ENCODE measurements around the gene DNAAF6.
"Not testable (repeated sequence)": the region's sequence is repeated elsewhere in the genome, so short reads cannot be mapped to it uniquely, and the experiment has no call there.

DNAAF6 gene

DNA sequence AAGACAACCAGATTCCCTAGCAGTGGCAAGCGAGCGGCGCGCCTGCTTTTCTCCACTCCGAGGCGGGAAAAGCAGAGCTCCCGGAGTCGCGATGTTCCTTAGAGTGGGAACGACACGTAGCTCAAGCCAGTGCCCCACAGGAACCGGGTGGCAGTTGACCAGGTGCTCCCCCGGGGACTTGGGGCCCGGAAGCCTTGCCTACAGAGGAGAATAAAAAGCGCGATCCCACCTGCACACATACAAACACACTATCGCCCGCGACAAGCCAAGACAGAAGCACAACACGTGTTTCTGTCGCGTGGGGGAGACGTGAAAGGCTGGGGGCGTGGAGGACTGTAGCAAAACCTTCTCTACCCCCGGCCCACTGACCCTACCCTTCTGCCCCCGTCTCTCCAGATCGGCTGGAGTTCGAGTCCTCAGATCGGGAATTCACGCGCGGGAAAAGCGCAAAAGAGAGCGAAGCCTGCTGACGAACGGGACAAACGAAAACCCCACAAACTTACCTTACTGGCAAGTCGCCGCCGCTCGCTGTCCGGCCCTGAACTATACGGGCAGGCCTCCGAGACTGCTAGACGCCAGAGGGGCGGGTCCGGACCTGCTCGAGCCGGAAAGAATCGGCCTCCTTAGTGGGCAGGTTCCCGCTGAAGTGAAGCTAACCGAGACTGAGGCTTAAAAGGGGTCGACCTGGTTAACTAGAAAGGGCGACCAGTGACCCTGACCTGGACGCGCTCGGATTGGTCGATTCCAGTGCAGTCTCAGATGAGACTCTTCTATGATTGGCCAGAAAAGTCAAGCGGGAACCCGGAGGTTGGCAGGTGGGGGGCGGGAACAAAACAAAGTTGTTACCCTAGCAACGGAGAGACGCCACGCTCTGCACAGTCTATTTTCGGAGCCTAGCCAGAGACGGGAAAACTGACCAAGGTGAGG is at the start of gene DNAAF6, which contains the start of gene NUP62CL:
TSS of gene DNAAF6 (plus strand) at position 842 of the 927 bp plus-strand sequence. CDS start 6,265 bp downstream, outside the sequence.
TSS of gene NUP62CL (minus strand) at position 664 of the 927 bp plus-strand sequence. CDS start 31,287 bp downstream, outside the sequence.
- in situ Hi-C loops (cut with HindIII; ENCODE audit: low sequenced_read_pairs): no loop called here

DNA sequence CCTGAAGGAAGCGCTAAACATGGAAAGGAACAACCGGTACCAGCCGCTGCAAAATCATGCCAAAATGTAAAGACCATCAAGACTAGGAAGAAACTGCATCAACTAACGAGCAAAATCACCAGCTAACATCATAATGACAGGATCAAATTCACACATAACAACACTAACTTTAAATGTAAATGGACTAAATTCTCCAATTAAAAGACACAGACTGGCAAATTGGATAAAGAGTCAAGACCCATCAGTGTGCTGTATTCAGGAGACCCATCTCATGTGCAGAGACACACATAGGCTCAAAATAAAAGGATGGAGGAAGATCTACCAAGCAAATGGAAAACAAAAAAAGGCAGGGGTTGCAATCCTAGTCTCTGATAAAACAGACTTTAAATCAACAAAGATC is 48.8 kb upstream of the DNAAF6 start:
- in situ Hi-C loops (cut with HindIII; ENCODE audit: low sequenced_read_pairs): not testable (repeated sequence)

DNA sequence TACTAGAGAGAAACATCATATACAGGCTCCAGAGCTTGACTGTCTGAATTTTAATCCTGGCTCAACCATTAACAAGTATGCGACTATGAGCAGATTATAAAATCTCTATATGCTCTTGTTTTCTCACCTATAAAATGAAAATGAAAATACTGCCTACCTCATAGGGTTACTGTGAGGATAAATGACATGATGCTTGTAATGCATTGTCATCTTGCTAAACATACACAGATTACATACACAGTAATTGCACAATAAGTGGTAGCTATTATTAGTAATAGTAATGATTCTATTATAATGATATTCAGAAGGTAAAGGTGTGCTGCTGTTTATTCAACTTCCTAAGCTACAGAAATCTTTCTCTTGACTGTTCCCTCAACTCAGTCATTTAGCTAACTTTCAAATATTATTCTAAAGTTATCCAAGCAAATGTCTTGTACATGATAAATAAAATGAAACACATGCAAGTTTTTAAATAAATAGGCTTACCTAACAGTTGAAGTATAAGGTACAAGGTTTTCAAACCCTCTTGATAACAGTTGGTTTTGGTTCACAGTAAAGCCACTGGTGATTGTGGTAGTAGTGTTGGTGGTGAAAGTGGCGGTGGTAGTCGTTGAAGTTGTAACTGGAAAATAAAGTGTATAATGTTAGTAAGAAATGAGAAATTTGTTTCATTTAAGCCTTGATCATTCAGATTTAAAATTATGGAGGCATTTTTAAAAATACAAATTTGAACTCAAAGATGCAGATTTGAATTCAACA is 39.1 kb upstream of the DNAAF6 start:
- in situ Hi-C loops (cut with HindIII; ENCODE audit: low sequenced_read_pairs): no loop called here

DNA sequence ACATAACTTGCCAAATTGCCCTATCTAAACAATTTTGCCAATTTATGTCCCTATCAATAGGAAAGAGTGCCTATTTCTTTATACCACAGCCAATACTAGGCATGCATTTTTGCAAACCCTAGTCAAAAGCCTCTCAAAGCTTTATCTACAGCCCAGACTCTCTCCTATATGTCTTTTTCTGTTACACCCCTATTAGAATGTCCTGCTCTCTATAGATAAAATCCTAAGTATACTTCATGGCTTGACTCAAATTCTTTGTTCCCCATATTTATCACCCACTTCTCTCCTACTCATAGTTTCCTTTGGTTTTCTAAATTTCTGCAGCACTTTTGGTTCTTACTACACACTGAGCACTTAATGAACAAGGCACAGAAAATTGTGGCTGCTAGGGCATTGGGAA is 38.2 kb upstream of the DNAAF6 start:
- in situ Hi-C loops (cut with HindIII; ENCODE audit: low sequenced_read_pairs): no loop called here

DNA sequence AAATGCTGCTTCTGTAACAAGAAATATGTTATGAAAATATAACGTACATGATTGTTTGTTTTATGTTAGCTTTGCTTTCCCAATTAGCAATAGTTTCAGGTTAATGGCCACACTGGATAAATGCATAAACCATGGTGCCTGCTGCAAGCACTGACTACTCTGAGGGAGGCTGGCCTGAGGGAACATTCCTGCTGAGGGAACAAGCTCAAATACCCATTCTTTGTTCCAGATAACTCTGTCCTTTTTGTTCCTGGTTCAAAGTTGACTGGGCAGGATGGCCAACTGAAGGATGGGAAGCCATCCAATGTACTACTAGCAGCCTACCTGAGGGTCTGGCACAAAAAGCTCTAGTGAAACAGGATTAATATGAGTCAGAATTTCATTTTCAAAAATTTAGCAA is 37.7 kb upstream of the DNAAF6 start:
- in situ Hi-C loops (cut with HindIII; ENCODE audit: low sequenced_read_pairs): no loop called here

DNA sequence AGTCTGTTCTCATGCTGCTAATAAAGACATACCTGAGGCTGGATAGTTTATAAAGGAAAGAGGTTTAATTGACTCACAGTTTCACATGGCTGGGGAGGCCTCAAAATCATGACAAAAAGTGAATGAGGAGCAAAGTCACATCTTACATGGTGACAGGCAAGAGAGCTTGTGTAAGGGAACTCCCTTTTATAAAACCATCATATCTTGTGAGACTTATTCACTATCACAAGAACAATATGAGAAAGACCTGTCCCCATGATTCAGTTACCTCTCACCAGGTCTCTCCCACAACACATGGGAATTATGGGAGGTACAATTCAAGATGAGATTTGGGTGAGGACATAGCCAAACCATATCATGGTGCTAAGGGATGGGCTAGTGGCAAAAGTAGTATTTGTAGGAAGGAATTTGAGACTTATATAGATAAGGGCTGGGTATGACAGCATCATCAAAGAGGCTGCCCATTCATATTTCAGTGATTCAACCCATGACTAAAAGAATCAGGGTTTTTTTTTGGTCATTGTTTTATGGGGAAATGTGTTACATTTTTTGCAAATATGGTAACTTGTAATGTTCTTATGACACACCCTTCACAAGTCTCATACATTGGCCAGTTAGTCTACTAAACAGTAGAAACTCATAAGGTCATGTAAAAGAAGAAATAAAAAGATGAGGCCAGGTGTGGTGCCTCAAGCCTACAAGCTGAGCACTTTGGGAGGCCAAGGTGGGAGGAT is 34.9 kb upstream of the DNAAF6 start:
- in situ Hi-C loops (cut with HindIII; ENCODE audit: low sequenced_read_pairs): no loop called here

DNA sequence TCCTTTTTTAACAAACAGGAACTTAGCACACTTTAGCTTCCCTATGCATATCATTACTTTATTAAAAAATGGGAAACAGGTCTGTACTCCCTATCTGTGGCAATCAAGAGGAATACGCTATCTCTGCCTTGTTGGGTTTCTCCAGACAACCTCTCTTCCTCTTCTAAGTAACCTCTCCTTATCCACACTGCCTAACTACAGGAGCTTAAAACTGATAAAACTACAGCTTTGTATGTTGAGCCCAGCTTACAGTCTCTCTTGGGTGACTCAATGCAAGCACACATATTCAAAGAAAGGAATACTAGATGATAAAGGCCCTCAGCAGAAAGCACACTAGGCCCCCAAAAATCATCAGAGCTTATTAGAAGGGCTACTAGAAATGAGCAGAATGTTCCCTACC is 9.1 kb upstream of the DNAAF6 start:
- in situ Hi-C loops (cut with HindIII; ENCODE audit: low sequenced_read_pairs): no loop called here

DNA sequence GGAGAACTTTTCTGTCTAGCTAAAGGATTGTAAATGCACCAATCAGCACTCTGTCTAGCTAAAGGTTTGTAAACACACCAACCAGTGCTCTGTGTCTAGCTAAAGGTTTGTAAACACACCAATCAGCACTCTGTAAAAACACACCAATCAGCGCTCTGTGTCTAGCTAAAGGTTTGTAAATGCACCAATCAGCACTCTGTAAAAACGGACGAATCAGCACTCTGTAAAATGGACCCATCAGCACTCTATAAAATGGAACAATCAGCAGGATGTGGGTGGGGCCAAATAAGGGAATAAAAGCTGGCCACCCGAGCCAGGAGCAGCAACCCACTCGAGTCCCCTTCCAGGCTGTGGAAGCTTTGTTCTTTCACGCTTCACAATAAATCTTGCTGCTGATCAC is 8.3 kb upstream of the DNAAF6 start:
- in situ Hi-C loops (cut with HindIII; ENCODE audit: low sequenced_read_pairs): not testable (repeated sequence)

DNA sequence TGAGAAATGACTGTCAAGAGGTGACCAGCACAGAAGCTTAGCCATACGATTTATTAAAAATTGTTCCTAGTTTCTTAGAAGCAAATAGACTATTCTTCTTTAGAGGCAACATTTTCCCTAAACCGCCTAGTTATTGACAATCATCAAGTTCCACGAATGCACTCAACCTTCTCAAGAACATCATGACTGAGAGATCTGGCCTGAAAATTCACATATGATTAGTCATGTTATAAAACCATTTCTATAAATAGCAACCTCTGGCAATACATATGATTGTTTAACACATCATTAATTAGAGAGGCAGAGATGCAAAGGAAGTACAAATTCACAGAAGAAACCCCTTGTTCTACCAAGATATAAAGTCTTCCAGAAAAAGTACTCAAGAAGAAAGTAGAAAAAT is 6.9 kb upstream of the DNAAF6 start:
- in situ Hi-C loops (cut with HindIII; ENCODE audit: low sequenced_read_pairs): no loop called here

DNA sequence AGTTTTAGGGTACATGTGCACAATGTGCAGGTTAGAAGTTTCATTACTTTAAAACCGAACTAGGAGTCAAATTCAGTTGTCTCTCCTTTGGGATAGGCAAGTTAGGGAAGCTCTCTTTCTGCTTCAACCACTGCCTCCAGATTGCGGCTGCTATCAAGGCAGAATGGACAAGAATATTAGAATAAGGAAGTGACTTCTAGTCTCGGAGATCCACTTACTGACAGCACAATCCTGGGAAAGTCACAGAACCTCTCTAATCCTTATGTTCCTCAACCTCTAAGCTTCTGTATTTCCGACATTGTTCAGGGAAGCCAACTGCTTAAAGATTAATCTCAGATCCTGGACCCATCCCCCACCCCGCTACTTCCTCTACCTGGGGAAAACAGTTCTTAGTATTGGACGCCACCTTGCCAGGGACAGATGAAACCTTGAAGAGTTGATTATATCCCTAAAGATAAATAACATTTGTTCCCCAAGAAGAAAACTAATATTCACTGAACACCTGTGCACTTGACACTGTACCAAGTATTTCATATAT is 2.3 kb upstream of the DNAAF6 start:
- in situ Hi-C loops (cut with HindIII; ENCODE audit: low sequenced_read_pairs): no loop called here

DNA sequence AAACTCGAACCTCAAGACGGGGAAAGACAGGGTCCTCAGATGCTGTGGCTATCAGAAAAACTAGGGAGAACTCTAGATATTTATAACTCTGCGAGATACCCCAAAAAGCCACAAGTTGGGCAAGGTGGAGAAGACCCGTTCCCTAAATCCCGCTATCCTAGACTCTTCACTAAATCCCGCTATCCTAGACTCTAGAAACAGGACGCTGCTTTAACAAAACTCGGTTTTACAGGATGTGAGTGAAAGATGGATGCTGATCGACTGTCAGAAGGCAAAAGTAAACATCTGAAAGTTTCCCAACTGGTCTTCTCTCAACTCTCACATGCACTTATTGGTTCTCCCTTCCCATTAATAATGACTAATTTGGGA is 270 bp downstream of the DNAAF6 start:
- in situ Hi-C loops (cut with HindIII; ENCODE audit: low sequenced_read_pairs): no loop called here

DNA sequence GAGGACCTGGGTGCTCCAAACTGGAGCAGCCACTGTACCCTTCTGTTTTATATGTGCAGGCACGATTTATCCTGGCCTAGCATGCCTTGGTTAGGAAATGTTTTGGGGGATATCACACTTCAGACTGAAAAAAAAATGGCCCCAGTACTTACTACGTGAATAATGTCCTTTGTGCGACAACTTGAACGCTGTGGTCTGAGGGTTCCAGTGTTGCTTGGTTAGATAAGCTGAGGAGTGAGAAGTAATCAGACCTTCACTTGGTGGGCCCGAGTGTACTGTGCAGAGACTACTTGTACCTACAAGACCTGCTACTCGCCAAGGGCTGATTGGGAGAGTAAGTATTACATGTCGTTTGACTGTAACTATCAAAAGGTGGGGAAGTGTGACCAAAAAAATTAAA is 678 bp downstream of the DNAAF6 start:
- in situ Hi-C loops (cut with HindIII; ENCODE audit: low sequenced_read_pairs): no loop called here

DNA sequence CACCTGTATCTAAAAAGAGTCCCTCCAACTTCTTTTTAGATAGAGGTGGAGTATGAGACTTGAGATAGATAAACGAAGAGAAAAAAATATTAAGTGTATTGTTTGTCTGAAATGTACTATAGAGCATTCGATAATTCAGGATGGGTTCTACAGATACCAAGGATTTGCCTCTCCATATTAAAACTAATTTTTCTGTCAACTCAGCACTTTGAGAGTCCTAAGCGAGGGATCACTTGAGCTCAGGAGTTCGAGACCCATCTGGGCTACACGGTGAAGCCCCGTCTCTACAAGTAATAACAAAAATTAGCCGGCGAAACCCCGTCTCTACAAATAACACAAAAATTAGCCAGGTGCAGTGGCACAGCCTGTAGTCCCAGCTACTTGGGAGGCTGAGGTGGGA is 1.5 kb downstream of the DNAAF6 start:
- in situ Hi-C loops (cut with HindIII; ENCODE audit: low sequenced_read_pairs): no loop called here

DNA sequence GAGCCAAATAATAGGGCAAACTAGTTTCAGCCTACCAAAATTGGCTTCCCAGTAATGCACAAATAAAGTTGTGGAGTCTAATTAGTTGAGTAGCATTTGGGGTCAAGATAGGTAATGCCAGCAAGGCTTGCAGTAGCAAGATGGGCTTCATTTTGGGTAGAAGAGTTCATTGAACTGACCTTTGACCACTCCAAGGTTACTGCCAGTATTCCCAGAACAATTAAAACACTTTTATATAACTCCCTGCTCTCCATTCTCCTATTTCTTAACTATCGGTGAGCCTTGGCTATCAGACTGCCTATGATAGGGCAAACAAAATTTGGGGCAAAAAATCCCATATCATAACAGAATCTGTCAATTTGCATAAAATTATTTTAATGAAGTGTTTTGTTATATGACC is 7.1 kb downstream of the DNAAF6 start:
- in situ Hi-C loops (cut with HindIII; ENCODE audit: low sequenced_read_pairs): no loop called here

DNA sequence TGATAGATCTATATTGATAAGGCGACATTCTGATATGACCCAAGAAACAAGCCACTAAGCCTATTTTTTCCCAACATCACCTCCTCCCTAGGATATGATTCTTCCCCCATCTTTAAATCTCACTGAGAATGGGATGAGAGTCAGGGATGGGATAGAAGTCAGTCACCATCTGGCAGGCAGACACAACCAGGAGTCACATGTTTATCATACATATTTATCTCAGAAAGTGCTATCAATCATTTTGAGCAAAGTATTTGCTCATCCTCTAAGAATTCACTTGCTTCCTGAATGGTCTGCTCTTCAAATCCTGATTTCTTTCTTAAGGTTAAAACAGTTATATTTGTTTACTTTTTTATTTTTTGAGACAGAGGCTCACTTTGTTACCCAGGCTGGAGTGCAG is 20.3 kb downstream of the DNAAF6 start:
- in situ Hi-C loops (cut with HindIII; ENCODE audit: low sequenced_read_pairs): no loop called here

DNA sequence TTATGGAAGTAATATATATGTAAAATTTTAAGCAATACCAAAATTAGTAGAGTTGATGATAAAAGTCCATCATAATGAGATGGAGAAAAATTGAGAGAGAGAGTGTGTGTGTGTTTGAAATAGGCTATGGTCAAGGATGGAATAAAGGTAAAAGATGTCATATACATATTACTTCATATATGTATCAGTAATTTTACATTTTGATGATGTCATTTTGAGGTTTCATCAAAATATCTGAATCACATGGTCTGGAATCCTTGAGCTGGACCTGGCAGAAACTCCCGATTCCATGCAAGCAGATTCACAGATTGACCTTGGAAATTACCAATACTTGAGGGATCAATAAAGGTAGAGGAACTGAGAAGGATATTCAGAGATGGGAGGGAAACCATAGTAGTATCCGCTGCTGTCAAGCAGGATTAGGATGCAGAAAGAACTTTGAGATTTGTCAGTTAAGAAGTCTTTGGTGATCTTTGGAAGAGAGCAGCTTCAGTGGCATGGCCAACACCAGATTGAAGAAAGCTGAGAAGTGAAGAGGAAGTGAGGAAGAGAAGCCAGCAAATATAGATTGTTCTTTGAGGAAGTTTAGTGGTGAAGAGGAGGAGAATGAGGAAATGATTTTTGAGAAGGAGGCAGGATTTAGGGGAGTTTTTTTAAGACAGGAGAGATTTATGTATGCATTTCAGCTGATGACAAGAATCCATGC is 21.5 kb downstream of the DNAAF6 start:
- in situ Hi-C loops (cut with HindIII; ENCODE audit: low sequenced_read_pairs): no loop called here

DNA sequence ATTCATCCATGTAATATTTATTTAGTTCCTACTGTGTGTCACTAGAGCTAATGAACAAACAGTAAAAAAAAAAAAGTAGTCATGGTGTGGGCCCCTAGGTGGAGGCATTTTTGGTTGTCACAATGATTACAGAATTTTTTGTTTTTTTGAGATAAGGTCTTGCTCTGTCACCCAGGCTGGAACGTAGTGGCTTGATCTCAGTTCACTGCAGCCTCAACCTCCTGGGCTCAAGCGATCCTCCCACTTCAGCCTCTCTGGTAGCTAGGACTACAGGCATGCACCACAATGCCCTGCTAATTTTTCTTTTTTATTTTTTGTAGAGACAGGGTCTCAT is 22.0 kb downstream of the DNAAF6 start:
- in situ Hi-C loops (cut with HindIII; ENCODE audit: low sequenced_read_pairs): no loop called here

DNA sequence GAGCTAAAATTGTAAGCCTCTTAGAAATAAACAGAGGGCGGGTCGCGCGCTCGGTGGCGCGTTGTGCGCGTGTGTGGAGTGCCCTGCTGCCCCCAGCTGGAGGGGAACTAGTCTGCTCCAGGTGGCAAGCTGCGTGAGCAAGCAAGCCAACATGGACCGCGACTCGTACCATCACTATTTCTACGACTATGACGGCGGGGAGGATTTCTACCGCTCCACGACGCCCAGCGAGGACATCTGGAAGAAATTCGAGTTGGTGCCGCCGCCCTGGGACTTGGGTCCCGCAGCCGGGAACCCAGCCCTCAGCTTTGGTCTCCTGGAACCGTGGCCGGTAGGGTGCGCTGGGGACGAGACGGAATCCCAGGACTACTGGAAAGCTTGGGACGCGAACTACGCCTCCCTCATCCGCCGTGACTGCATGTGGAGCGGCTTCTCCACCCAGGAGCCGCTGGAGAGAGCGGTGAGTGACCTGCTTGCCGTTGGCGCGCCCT is 66.1 kb downstream of the DNAAF6 start:
- in situ Hi-C loops (cut with HindIII; ENCODE audit: low sequenced_read_pairs): no loop called here

DNA sequence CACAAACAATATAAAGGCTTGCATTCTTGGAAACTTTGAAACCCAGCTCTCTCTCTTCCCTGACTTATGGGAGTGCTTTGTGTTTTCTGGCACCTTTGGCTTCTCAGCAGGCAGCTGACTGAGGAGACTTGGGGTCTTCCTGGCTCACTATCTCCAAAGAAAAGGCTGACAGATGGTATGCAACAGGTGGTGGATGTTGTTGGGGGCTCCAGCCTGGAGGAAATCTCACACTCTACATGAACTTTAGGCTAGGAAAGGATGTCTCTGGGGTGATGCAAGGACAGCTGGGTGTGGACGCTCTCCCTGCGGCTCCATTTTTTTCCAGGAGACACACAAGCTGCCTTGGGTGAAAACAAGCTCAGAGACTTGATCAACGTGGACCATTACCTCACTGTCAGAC is 67.4 kb downstream of the DNAAF6 start:
- in situ Hi-C loops (cut with HindIII; ENCODE audit: low sequenced_read_pairs): no loop called here

DNA sequence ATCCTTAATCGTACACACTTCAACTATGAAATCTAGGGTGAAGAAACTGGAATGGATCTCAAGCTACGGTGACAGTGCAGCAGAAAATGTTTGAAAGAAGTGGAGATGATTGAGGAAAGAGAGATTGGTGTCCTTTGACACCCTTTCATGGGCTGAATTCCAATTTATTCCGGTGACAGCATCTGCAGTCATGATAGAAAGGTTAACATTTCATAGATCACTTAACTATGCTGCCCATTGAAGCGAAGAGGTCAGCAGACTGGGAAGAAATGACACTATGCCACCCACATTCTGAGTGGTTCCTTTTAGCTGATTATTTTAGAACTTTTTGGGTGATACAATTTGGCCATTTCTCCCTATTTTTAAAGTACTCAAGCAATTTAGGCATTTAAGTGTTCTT is 82.3 kb downstream of the DNAAF6 start:
- in situ Hi-C loops (cut with HindIII; ENCODE audit: low sequenced_read_pairs): no loop called here

All from DLD1 (cell line).